HL-60 (cell line): Measurements from ENCODE around the gene CCDC69.
A peak's percentile ranks its signal among the peaks of the same experiment; 100 is the strongest.

ENCODE experiments used
- DNase-seq, 2 experiments: peaks; one replicate each; pipeline ENCODE4 v3.0.0-alpha.2; 2010 to 2020; ENCODE audit warnings: low read depth in 1 of 2, low spot score in 1 of 2
- H3K27ac ChIP-seq: fragments of 250-450 bp; sonication (Bioruptor Pico); replicated peaks from 2 replicates; pipeline ENCODE4 v1.5.1; 2020; ENCODE audit warnings: mild to moderate bottlenecking, moderate library complexity
- H3K27me3 ChIP-seq: fragments of 250-450 bp; sonication (Bioruptor Pico); 2 replicates; pipeline ENCODE4 v1.5.1; 2021; ENCODE audit warnings: mild to moderate bottlenecking, moderate library complexity; ENCODE audit not compliant: insufficient read depth, poor library complexity, severe bottlenecking
- H3K4me3 ChIP-seq: replicated peaks from 2 replicates; pipeline ENCODE4 v1.5.1; 2011; ENCODE audit warnings: mild to moderate bottlenecking, control low read depth, low read length; ENCODE audit not compliant: insufficient read depth
- GABPA ChIP-seq: IDR thresholded peaks from 2 replicates; pipeline ENCODE4 v1.6.1; 2012; ENCODE audit warnings: low read depth
- POLR2AphosphoS5 ChIP-seq: IDR thresholded peaks from 2 replicates; pipeline ENCODE4 v1.6.1; 2012; ENCODE audit warnings: low read depth
- SPI1 ChIP-seq: IDR thresholded peaks from 2 replicates; pipeline ENCODE4 v1.6.1; 2012; ENCODE audit warnings: low read depth, mild to moderate bottlenecking, borderline replicate concordance
- TF ChIP-seq, protein P1 (sequence below): IDR thresholded peaks from one replicate; pipeline ENCODE4 v1.5.1; 2011; ENCODE audit warnings: low read length, control low read depth, inconsistent platforms; ENCODE audit not compliant: insufficient read depth

Gene CCDC69

GRCh38 chr5:151134228-151134627 is 89.7 kb downstream of the CCDC69 start:
- Histone ChIP-seq H3K4me3 (no peak overlapping the region), H3K27me3 (no peaks in the 10 kb centered on the region), H3K27ac (no peak overlapping the region; the same call in 1 of the 2 replicates)
- DNase-seq = no peak
- no peak for TF ChIP-seq GABPA

DNA sequence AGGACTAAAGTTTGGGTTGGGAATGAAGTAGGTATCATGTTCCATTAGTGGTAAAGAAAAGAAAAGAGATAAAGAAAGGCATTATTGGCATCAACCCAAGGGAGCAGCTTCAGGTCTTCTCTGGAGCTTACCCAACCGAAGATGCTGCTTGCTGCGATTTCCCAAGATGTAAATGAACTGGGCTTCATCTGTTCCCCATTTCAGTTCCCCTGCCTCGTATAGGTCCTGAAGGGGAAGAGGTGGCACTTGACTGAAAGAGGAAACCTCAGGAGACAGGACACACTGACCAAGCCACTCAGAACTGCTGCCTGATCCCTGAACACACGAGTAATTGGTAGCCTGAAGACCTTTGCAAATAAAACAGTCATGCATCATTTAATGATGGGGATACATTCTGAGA is 90.9 kb downstream of the CCDC69 start:
- peak in 1 of 2 experiments; percentile 91 for DNase-seq
- Histone ChIP-seq H3K27ac (0 out of 2 replicates have a peak overlapping the region, but pooled peaks have one; percentile 0), H3K27me3 (no peaks in the 10 kb centered on the region), H3K4me3 (no peak overlapping the region)
- peak; percentile 37; the same call in 1 of the 2 replicates for TF ChIP-seq POLR2AphosphoS5
- TF ChIP-seq, protein P1, sequence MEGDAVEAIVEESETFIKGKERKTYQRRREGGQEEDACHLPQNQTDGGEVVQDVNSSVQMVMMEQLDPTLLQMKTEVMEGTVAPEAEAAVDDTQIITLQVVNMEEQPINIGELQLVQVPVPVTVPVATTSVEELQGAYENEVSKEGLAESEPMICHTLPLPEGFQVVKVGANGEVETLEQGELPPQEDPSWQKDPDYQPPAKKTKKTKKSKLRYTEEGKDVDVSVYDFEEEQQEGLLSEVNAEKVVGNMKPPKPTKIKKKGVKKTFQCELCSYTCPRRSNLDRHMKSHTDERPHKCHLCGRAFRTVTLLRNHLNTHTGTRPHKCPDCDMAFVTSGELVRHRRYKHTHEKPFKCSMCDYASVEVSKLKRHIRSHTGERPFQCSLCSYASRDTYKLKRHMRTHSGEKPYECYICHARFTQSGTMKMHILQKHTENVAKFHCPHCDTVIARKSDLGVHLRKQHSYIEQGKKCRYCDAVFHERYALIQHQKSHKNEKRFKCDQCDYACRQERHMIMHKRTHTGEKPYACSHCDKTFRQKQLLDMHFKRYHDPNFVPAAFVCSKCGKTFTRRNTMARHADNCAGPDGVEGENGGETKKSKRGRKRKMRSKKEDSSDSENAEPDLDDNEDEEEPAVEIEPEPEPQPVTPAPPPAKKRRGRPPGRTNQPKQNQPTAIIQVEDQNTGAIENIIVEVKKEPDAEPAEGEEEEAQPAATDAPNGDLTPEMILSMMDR = no peak
- no peak for TF ChIP-seq GABPA
- peak; percentile 98 for TF ChIP-seq SPI1
